Neuronal stem cell (in vitro differentiated cells): ENCODE results near the gene OSBPL6.

Experiments used
- DNase-seq: peaks from one replicate; pipeline ENCODE4 v3.0.0-alpha.2; 2013; ENCODE audit warnings: low spot score
- H2AFZ ChIP-seq: one replicate; pipeline ENCODE4 v1.6.1; 2013; ENCODE audit warnings: mild to moderate bottlenecking, low read length, inconsistent platforms
- H2AK5ac ChIP-seq: 2 replicates; pipeline ENCODE4 v1.6.1; 2013; ENCODE audit warnings: low read depth, mild to moderate bottlenecking, inconsistent platforms, low read length, moderate library complexity, mixed read lengths
- H2BK120ac ChIP-seq: 2 replicates; pipeline ENCODE4 v1.6.1; 2013; ENCODE audit warnings: low read depth, mild to moderate bottlenecking, inconsistent platforms, low read length, moderate library complexity, mixed read lengths
- H2BK12ac ChIP-seq: one replicate; pipeline ENCODE4 v1.6.1; 2013; ENCODE audit warnings: low read length, inconsistent platforms
- H2BK15ac ChIP-seq: 2 replicates; pipeline ENCODE4 v1.6.1; 2013; ENCODE audit warnings: mild to moderate bottlenecking, low read length, inconsistent platforms, mixed read lengths
- H2BK5ac ChIP-seq: one replicate; pipeline ENCODE4 v1.6.1; 2013; ENCODE audit warnings: inconsistent platforms, mild to moderate bottlenecking, low read length, moderate library complexity
- H3K14ac ChIP-seq: one replicate; pipeline ENCODE4 v1.6.1; 2013; ENCODE audit warnings: low read length, inconsistent platforms
- H3K18ac ChIP-seq: 2 replicates; pipeline ENCODE4 v1.6.1; 2013; ENCODE audit warnings: low read length, inconsistent platforms
- H3K23ac ChIP-seq: 2 replicates; pipeline ENCODE4 v1.6.1; 2013; ENCODE audit warnings: low read depth, mild to moderate bottlenecking, mixed read lengths, low read length, inconsistent platforms; ENCODE audit not compliant: poor library complexity
- H3K27ac ChIP-seq: replicated peaks from 3 replicates; pipeline ENCODE4 v1.5.1; 2013; ENCODE audit warnings: low read length, inconsistent platforms
- H3K27me3 ChIP-seq, 3 experiments: 2 replicates each; pipeline ENCODE4 v1.6.1; 2013; ENCODE audit warnings: low read length in 3 of 3, mild to moderate bottlenecking in 2 of 3, inconsistent platforms in 1 of 3, low read depth in 1 of 3, mixed read lengths in 1 of 3, moderate library complexity in 1 of 3; ENCODE audit not compliant: control insufficient read depth in 3 of 3, insufficient read depth in 3 of 3
- H3K36me3 ChIP-seq, 2 donors: replicated peaks in 1 of 2; 2 replicates each; pipeline ENCODE4 v1.6.1; 2013; ENCODE audit warnings: low read length in 2 of 2; ENCODE audit not compliant: control insufficient read depth in 2 of 2, insufficient read depth in 2 of 2
- H3K4ac ChIP-seq: 2 replicates; pipeline ENCODE4 v1.6.1; 2013; ENCODE audit warnings: inconsistent platforms, mild to moderate bottlenecking, low read length, moderate library complexity
- H3K4me1 ChIP-seq, 2 donors: 1 replicate in 1 of 2; 2 replicates in 1 of 2; pipeline ENCODE4 v1.6.1; 2013; ENCODE audit warnings: low read length in 2 of 2, low read depth in 1 of 2; ENCODE audit not compliant: control insufficient read depth in 2 of 2, insufficient read depth in 1 of 2
- H3K4me2 ChIP-seq: one replicate; pipeline ENCODE4 v1.6.1; 2013; ENCODE audit warnings: mild to moderate bottlenecking, low read length, inconsistent platforms; ENCODE audit not compliant: insufficient read depth, poor library complexity, severe bottlenecking
- H3K4me3 ChIP-seq, 2 donors: 2 replicates each; pipeline ENCODE4 v1.5.1; 2013; ENCODE audit warnings: low read length in 2 of 2, mild to moderate bottlenecking in 2 of 2, inconsistent platforms in 1 of 2, moderate library complexity in 1 of 2
- H3K79me1 ChIP-seq: one replicate; pipeline ENCODE4 v1.6.1; 2013; ENCODE audit warnings: low read depth, mild to moderate bottlenecking, inconsistent platforms, low read length, moderate library complexity
- H3K9ac ChIP-seq: one replicate; pipeline ENCODE4 v1.6.1; 2013; ENCODE audit warnings: mild to moderate bottlenecking, low read depth, low read length, inconsistent platforms; ENCODE audit not compliant: poor library complexity
- H3K9me3 ChIP-seq, 2 donors: replicated peaks in 1 of 2; 2 replicates each; pipeline versions ENCODE3 to v1.6.1; 2013; ENCODE audit warnings: low read length in 2 of 2, mild to moderate bottlenecking in 2 of 2, inconsistent platforms in 1 of 2, low read depth in 1 of 2, mixed read lengths in 1 of 2, moderate library complexity in 1 of 2; ENCODE audit not compliant: control insufficient read depth in 2 of 2, insufficient read depth in 1 of 2
- H4K8ac ChIP-seq: one replicate; pipeline ENCODE4 v1.6.1; 2013; ENCODE audit warnings: low read depth, mild to moderate bottlenecking, inconsistent platforms, low read length, moderate library complexity
- H4K91ac ChIP-seq: one replicate; pipeline ENCODE4 v1.6.1; 2013; ENCODE audit warnings: low read length, low read depth, mild to moderate bottlenecking, inconsistent platforms; ENCODE audit not compliant: poor library complexity
- WGBS, 2 donors: extraction: QIAGEN DNeasy Blood & Tissue Kit; methylation state at CpG; one replicate each; pipeline ENCODE4 v1.1.7; 2013; ENCODE audit warnings: missing lambda C conversion rate in 2 of 2, mixed read lengths in 1 of 2; ENCODE audit not compliant: insufficient read length in 2 of 2, insufficient replicate concordance in 1 of 2; ENCODE audit errors: extremely low coverage in 2 of 2; 5-methylcytosine and 5-hydroxymethylcytosine counted together

OSBPL6 gene

DNA sequence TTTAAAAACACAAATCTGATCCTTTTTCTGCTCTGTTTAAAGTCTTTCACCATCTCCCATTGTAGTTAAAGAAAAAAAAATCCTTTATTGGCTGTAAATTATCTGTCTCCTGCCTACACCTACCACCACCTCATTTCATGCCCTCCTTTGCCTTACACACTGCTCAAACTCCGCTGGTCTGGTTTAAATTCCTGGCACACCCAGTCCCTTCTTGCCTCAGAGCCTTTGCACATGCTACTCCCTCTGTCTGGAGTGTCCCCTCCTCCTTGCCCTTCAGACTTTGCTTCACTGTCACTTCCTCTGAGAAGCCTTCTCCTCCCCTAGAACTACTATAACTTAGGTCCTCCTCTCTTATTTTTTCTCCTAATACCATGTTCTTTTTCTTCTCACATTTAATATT, 49.6 kb downstream of the OSBPL6 start:
- H2BK120ac ChIP-seq = no peak overlapping the region

DNA sequence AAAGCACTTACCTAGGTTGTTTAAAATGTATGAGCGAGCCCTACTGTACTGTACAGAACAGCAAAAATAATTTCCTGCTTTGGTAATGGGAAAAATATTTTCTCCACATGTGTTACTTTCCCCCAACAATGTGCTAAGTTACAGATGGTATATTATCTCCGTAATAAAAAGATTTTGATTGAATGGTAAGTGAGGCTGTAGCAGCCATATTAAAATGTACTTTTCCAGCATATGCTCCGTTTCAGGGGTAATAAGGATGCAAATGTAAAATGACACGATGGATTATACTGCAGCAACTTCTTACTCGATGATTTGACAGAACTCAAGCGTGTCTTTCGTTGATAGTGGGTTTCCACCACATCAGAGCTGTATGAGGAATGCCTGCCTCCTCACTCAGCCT, 50.5 kb downstream of the OSBPL6 start:
- Histone ChIP-seq H3K79me1 (no peaks in the 10 kb centered on the region), H3K4ac (no peak overlapping the region), H3K4me3 (no peak overlapping the region), H3K27me3 (no peaks in the 10 kb centered on the region), H3K9me3 (no peaks in the 10 kb centered on the region), H2BK5ac (no peak overlapping the region), H2AK5ac (no peak overlapping the region), H3K4me1 (peaks cover 0 to 5% of the 10 kb centered on the region in 2 donors), H3K18ac (no peak overlapping the region), H3K36me3 (no peaks in the 10 kb centered on the region), H4K8ac (no peak overlapping the region), H3K4me2 (no peak overlapping the region), H2BK12ac (no peak overlapping the region), H3K27ac (no peak overlapping the region), H2AFZ (no peak overlapping the region), H4K91ac (no peak overlapping the region), H3K23ac (no peak overlapping the region), H3K14ac (no peak overlapping the region), H3K9ac (no peak overlapping the region), H2BK15ac (no peak overlapping the region), H2BK120ac (no peak overlapping the region)
- no CpG with 5 or more reads among the region's 7 CpGs for WGBS, 2 donors
- DNase-seq = no peak

More for the DNA sequence above, 49.6 kb downstream of the OSBPL6 start:
- Histone ChIP-seq H3K4me1 (peaks cover 0 to 5% of the 10 kb centered on the region in 2 donors), H3K9me3 (no peaks in the 10 kb centered on the region), H3K9ac (no peak overlapping the region), H3K4me3 (no peak overlapping the region), H2BK12ac (no peak overlapping the region), H3K14ac (no peak overlapping the region), H3K79me1 (no peaks in the 10 kb centered on the region), H3K23ac (no peak overlapping the region), H2AK5ac (no peak overlapping the region), H3K27me3 (no peaks in the 10 kb centered on the region), H3K4me2 (no peak overlapping the region), H3K27ac (no peak overlapping the region), H3K36me3 (no peaks in the 10 kb centered on the region), H2BK5ac (no peak overlapping the region), H4K91ac (no peak overlapping the region), H3K18ac (no peak overlapping the region), H3K4ac (no peak overlapping the region), H4K8ac (no peak overlapping the region), H2AFZ (no peak overlapping the region), H2BK15ac (no peak overlapping the region)
- DNase-seq = no peak
- no CpG with 5 or more reads among the region's 1 CpG for WGBS, 2 donors

DNA sequence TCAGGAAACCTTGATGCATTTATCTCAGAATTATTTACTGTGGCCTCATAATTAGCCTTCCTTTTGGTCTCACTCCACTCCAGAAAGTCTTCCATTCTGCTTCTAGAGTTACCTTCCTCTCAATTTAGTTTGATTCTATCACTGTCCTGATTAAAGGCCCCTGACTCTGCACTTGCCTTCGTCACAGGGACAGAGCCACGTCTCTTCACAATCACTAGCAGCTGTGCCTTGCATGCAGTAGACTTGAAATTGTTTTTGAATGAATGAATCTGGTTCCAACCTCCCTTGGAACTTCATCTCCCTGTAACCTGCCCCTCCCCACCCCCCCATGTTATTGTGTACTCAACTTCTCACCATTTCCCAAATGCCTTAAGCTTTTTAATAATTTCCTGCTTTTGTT, 52.4 kb downstream of the OSBPL6 start:
- Histone ChIP-seq H2BK120ac (no peak overlapping the region), H2AFZ (no peak overlapping the region), H3K4me3 (no peak overlapping the region), H3K9me3 (no peaks in the 10 kb centered on the region), H2BK15ac (no peak overlapping the region), H3K4me2 (no peak overlapping the region), H4K8ac (no peak overlapping the region), H3K27ac (no peak overlapping the region), H3K79me1 (no peaks in the 10 kb centered on the region), H3K36me3 (no peaks in the 10 kb centered on the region), H3K9ac (no peak overlapping the region), H2BK5ac (no peak overlapping the region), H3K23ac (no peak overlapping the region), H3K27me3 (no peaks in the 10 kb centered on the region), H3K14ac (no peak overlapping the region), H2BK12ac (no peak overlapping the region), H3K4ac (no peak overlapping the region), H3K4me1 (peaks cover 5 to 14% of the 10 kb centered on the region in 2 donors), H2AK5ac (no peak overlapping the region), H4K91ac (no peak overlapping the region), H3K18ac (no peak overlapping the region)
- WGBS, 2 donors = no CpG with 5 or more reads among the region's 2 CpGs
- DNase-seq = no peak

DNA sequence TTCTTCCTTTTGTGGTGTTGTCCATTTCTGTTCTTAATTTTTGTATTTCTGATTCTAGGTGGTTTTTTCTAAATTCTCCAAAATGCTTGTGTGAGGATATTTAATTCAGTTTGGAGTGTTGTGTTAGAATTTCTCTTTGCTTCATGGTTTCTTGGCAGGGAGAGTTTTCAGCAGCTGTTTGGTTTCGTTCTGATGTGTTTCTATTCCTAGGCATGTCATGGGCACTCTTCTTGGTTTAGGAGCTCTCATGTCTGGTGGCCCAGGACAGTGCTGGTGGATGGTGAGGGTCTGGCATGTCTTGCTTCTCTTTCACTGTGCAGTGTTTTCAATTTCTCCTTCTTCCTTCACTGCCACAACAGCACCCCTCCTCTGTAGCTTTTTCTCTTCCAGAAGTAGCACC, 52.9 kb downstream of the OSBPL6 start:
- Histone ChIP-seq H3K36me3 (no peaks in the 10 kb centered on the region), H3K4ac (no peak overlapping the region), H2AFZ (no peak overlapping the region), H2BK15ac (no peak overlapping the region), H3K79me1 (no peaks in the 10 kb centered on the region), H3K9me3 (no peaks in the 10 kb centered on the region), H3K9ac (no peak overlapping the region), H4K91ac (no peak overlapping the region), H4K8ac (no peak overlapping the region), H3K4me3 (no peak overlapping the region), H2BK12ac (no peak overlapping the region), H2AK5ac (no peak overlapping the region), H3K4me1 (peaks cover 5 to 14% of the 10 kb centered on the region in 2 donors), H2BK5ac (no peak overlapping the region), H3K4me2 (no peak overlapping the region), H3K27ac (no peak overlapping the region), H3K27me3 (no peaks in the 10 kb centered on the region), H2BK120ac (no peak overlapping the region), H3K14ac (no peak overlapping the region), H3K23ac (no peak overlapping the region), H3K18ac (no peak overlapping the region)
- DNase-seq = no peak
- no CpG with 5 or more reads among the region's 1 CpG for WGBS, 2 donors
